Endothelial cell of hepatic sinusoid (primary cell): Measurements from ENCODE around the gene TTLL12.

Source experiments
- in situ Hi-C: cut with HindIII; loops from 2 replicates; pipeline ENCODE4 v1.10.0; 2017; ENCODE audit warnings: low sequenced_read_pairs

The TTLL12 gene

DNA sequence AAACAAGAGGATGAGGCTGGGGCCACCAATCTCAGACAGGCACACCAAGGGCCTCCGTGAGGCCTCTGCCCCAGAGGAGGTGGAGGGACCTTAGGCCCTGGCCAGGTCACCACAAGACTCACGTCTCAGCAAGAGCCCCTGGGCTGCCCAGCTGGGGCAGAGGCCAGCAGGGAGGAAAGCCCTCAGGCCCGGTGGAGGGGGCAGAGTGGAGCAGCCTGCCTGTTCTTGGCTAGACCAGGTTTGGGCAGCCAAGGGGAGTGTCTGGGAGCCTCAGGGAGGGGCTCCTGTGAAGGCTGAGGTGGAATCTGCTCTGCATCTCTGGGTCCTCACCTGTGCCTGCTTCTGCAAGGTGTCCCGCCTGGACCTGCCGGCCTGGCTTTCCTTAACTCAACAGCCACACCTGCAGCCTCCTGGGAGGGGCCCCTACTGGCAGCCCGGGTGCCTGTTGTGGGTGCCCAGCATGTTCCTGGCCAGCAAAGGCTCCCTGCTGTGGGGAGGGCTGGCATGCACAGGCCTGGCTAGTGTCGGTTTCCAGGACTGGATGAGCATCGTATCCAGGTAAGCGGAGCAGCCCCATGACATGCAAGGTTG, 11.9 kb downstream of the TTLL12 start:
- in situ Hi-C loops, result no loop called here

DNA sequence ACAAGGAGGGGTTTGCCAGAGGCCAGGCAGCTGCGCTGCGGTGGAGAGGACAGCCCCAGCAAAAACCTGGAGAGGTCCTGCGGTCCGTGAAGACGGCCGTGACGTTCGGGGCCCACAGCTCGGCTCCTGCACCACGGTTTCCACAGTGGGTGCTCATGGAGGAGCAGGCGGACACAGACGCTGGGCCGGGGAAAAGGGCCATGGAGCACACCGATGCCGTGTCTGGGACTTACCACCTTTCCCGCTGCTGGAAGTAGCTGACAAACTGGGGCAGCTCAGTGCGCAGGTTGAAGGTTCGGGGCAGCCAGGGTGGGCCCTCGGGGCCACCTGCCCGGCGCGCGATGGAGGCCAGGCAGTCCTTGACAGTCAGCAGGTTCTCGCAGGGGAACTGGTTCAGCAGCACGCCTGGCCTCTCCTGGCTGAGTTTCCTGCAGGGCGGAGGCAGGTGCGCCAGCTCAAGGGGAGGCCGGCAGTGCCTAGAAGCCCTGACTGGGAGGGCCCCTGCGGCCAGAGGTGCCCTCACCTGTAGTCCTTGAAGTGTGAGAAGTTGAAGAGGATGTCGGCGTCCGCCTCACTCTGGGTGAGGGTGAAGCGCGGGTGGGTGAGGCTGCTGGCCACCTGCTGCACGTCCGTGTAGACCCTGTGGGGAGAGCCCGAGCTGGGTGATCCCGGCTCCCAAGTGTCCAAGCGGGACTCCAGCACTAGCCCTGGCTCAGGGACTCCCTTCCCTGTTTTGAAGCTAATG, 12.8 kb downstream of the TTLL12 start:
- in situ Hi-C loops, result no loop called here

DNA sequence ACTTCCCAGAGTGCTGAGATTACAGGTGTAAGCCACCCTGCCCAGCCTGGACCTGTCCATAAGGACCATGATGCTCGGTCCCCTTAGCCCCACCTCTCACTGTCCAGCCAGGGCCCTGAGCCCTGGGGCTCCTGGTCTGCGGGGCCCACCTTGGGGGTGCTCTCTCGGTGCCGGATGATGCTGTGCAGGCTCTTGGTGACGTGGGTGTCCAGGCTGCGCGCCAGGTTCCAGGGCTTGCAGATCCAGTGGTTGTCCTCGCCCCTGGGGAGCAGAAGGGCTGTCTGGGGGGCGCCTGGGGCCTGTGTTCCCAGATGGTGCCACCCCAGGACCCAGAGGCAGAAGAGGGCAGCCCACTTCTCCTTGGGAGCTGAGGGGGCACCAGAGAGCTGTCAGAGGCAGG, 13.4 kb downstream of the TTLL12 start:
- in situ Hi-C loops, result no loop called here

DNA sequence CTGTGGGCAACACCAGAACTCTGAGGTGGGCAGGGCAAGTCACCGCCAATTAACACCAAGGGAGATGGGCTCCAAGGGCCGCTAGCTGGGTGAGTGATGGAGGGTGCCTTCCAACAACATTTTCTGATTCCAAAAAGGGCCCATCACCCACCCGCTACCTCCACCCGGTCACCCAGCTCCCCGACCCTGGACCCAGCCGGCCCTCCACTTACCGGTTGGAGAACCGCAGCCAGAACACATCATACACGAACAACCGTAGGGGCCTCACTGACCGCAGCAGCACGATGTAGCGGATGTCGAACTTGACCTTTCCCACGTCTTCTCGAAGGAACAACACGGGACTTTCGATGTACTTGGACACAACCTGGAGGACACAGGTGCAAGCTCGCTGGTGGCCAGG, 14.7 kb downstream of the TTLL12 start:
- in situ Hi-C loops, result no loop called here

DNA sequence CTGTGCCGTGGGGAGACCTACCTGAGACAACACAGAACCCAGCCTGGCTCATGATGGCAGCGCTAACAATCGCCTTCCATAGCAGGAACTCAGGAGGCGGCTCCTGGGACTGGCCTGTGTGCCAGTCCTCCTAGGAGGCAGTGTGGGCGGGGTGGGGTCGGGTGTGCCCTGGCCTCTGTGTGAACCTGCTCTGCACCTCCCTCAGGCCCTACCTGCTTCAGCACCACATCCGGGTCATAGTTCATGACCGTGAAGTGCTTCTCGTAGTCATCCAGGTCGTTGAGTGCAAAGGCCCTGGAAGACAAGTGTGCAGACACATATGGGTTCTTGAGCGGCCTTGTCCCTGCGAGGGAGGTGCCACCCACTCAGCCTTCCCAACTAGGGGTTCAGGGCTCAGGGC, 15.3 kb downstream of the TTLL12 start:
- in situ Hi-C loops, result no loop called here

DNA sequence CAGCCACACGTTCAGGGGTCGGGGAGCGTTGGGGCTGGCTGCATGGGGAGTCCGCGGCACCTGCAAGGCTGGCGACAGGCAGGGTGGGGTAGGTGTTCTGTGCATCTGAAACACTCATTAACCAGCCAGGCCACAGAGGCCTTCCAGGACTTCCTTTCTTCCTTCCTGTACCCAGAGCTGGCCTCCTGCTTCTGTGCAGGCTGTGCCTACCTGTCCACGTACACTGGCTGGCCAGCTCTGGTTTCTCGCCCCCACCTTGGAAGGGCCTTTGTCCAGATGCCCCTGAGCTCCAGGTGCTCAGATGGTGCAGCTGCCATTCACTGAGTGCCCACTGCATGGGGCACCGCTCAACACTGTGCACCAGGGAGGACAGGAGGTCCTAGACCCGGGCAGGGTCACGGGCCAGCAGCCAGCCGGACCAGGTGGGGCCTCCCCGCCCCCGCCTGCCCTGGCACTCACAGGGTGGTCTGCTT, 15.9 kb downstream of the TTLL12 start:
- in situ Hi-C loops, result no loop called here

DNA sequence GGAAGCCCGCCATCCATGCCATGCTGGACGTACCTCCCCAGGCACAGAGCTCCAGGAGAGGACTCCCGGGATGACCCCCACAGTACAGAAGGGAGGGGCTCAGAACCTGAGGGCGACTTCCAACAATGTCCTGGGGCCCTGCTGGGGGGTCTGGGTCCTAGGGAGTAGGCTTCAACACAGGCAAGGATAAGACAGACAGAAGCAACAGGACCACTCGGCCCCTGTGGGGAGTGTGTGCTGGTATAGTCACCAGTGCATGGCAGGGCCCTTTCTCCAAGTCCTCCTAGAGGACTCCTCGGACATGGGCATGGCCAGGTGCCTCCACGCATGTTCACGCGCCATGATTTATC, 16.8 kb downstream of the TTLL12 start:
- in situ Hi-C loops, result no loop called here

DNA sequence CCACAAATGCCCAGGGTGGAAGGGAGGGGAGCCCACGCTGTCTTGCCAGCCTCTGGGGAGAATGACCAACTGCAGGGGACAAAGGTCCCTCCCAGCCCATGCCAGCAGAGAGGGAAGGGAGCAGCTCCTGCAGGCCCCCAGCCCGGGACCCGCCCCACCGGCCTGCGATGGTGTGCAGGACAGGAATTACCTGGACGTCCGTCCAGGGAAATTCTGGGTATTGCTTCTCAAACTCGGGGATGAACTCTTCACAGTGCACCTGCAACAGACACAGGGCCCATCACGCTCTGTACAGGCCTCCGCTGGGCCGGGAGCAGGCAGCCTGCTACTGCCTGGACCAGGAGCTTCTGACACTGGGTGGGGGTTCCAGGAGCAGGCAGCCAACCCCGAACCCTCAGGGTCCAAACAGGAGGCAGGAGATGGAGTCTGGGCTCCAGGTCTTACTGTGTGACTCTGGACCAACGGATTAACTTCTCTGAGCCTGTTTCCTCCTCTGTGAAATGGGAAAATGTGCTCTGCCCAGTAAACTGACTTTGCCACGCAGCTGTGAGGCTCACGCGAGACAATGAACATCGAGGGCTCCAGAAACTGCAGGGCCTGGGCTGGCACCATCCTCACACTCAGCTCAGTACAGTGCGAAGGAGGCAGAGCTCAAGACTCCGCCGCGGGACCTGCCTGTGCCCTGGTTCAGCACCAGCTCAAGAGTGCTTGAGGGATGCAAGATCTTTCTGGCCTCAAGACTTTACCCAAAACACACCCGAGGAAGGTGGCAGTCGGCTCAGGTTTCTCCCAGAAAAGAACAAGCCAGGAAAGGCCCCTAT, 17.4 kb downstream of the TTLL12 start:
- in situ Hi-C loops, result loop anchor here (5.0 kb wide), 1 partner anchor 88 kb away; no protein-coding TSS in a partner anchor

DNA sequence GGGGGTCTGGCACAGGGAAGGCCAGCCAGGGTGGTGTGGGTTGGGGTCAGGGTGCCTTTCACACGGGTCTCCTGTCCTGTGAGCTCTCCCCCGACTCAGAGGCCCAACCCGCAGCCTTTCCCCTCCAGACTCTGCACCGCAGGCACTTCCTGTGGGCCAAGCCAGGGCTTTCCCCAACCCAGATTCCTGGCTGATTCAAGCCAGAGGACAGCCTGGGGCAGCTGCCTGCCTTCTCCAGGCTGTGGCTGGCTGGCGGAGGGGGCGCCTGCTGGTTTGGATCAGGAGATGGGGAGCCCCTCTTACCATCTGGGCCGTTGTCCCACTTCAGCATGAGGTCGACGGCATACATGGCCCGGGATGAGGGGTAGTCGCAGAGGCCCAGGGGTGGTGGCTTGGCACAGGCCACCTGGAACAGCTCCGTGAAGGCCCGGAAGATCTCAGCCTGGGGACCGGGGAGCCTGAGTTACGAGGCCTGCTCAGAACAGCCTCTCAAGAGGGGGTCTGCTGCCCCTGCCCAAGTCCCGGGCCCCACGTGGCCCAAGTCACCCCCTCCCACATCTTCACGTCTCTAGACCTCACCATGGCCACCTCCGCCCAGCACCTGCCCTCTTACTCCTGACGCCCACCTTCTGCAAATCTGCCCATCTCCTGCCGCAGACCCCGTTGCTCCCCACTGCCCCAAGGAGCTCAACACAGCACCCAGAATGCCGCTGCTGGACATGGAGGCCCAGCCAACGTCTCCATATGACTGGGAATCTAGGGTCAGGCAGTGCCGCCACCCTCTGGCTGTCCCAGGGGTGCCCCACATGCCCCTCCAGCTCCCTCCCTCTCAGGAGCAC, 18.2 kb downstream of the TTLL12 start:
- in situ Hi-C loops, result loop anchor here (5.0 kb wide), 1 partner anchor 89 kb away; no protein-coding TSS in a partner anchor

DNA sequence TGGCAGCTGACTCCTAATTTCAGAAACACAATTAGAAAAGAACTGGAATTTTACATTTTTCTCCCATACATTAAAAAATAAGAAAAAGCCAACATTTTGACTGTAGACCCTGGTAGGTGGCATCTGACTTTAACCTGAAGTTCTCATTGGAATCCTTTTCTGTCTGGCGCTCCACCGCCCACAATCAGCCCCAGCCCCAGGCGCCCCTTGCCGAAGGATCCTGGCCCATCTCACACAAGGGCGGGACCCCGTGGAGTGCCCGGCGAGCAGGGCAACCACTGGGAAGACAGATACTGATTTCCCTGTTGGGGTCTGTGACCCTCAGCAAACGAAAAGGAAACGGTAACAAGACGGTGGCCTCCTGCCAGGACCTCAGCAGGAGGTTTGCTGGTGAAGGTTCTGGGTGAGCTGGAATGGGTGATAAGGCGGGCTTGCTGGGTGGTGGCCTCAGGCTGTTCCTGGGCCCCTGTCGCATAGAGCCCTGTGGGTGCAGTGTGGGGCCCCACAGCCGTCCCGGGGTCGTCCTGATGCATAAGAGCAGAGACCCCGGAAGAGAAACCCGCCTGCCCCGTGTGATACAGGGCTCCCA, 19.8 kb downstream of the TTLL12 start:
- in situ Hi-C loops, result loop anchor here (5.0 kb wide), 1 partner anchor 90 kb away; no protein-coding TSS in a partner anchor

DNA sequence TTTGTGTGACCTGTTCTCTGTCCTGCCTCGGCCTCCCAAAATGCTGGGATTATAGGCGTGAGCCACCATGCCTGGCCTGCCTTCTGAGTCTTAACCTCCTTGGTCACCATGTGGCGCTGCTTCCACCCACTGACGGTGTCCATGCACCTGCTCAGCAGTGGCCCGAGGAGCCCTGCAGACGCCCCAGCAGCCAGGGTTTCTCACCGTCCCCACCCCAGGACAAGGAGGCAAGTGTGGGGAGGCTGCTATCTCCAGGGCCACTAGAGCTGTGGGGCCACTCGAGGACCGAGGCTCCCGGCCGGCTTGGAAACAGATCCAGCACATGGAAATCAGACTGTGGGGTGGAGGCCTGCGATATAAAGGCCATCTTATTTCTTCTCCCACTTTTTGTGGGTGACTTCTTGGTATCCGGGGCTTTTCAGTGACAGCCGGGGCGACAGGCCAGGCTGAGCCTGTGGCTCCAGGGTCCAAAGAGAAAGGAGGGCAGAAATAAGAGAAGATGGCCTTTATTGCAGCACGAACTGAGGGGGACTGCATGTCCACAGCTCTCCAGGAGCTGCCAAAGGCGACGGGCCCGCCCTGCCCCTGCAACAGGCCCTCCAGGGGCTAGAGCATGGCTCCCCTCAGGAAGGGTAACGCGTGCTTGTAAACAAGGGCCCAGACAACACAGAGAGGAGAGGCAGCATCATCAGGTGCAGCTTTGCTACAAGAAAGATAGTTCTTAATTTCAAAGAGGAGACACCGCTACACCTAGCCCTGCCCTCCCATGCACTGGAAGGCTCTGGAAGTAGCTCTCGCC, 20.6 kb downstream of the TTLL12 start:
- in situ Hi-C loops, result loop anchor here (5.0 kb wide), 1 partner anchor 91 kb away; no protein-coding TSS in a partner anchor

DNA sequence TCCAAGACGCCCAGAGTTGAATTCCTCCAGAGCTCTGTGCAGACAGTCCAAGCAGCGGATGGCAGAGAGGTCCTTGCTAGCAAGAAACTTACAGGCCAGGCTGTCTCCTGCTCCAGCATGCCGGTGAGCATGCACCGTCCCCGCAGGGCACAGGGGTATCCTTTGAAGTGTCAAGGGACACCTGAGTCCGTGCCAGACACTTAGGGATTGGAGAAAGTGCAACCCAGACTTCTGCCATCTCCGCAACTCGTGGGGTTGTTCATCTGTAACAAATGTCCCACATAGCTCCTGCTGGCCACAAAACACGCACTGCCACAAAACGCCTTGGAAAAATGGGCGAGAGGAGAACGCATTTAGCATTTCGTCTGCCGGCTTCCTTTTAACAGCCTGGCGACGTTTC, 22.3 kb downstream of the TTLL12 start:
- in situ Hi-C loops, result loop anchor here (5.0 kb wide), 1 partner anchor 93 kb away; no protein-coding TSS in a partner anchor

DNA sequence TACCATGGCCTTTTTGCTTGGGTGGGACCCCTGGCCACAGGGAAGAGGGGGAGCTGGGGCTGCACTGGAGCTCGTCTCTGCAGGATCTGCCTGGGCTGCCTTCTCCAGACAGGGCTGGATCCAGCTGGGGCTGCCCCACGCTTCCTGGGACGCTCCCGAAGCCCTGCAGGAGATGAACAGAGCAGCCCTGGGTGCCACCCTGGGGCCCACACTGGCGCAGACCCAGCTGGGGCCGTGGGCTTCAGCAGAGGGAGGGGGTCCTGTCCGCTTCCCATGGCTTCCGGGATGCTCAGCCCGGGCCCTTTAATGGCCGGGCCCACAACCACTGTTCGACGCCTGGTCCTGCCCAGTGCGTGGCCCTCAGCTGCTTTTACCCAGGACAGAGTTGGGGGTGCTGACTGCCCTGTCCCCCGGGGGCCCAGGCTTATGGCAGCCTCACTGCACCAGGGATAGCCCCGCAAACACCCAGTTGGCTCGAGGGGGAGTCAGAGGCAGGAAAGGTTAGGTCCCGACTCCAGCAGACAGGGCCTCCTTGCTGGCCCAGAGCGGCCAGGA, 23.6 kb downstream of the TTLL12 start:
- in situ Hi-C loops, result no loop called here

DNA sequence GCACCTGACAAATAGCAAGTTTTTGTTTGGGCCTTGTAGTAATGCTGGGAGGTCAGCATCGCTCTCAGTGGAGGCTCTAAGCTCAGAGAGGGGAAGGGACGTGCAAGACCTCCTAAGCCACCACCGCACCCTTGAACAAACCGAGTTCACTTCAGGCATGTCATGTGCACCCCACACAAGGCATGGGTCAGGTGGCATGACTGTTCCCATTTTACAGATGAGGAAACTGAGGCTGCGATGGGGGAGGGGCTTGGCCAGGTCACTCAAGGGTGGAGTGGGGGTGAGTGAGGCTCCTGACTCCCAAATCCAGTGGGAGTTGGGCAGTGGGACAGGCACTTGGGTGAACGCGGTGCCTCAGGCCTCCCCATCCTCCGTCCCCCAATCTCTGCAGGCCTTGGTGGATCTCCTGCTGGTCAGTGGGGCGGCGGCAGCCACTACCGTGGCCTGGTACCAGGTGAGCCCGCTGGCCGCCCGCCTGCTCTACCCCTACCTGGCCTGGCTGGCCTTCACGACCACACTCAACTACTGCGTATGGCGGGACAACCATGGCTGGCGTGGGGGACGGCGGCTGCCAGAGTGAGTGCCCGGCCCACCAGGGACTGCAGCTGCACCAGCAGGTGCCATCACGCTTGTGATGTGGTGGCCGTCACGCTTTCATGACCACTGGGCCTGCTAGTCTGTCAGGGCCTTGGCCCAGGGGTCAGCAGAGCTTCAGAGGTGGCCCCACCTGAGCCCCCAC, 24.4 kb downstream of the TTLL12 start:
- in situ Hi-C loops, result no loop called here

DNA sequence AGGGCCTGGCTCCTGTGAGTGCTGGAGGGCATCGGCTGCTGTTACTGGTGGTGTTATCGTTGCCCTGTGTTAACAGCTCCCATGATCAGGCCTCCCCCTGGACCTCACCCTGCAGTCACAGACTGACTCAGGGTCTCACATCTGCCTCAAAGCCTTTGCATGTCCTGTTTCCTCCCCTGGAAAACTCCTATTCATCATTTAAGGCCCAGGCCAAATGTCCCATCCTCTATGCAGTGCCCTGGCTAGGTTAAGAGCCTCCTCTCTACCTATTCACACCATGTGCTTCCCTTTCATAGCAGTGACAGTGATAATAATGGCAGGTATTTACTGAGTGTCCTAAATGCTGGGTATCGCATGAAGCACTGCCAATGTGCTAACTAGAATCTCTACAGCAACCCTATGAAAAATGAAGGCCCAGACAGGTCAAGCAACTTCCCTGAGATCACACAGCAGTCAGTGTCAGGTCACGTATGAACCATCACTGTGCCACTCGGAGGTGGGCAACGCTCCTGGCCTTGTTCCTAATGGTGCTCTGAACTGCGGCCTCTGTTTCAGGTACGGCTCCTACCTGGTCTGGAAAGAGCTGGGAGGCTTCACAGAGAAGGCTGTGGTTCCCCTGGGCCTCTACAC, 26.3 kb downstream of the TTLL12 start:
- in situ Hi-C loops, result no loop called here

DNA sequence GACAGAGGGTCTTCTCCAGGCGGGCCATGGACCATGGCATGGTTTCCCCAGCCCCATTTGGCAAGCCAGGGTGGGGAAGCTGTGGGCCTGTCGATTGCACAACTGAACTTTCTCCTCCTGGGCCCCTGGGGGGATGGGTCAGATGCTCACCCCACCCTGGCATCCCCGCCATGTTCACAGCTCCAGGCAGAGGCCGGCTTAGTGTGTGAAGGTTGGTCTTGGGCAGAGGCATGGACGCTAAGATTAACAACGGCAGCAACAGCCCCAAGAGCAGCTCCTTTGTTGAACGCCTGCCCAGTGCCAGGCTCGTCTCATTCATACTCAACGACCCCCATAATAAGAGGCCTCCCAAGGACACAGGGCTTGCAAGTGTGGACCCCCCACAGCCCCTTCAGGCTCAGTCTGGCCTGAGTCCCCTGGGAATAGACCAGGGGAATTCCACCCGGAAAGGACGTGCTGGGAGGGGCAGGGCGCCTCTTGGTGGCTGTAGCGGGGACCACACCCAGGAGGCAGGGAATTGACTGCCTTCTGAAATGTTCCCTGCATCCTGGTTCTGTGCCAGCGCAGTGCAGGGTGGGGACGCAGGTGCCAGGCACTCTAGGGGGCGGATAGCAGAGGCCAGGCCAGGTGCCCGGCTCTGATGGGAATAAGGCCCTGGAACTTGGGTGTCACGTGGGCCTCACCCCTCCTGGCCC, 27.3 kb downstream of the TTLL12 start:
- in situ Hi-C loops, result no loop called here

DNA sequence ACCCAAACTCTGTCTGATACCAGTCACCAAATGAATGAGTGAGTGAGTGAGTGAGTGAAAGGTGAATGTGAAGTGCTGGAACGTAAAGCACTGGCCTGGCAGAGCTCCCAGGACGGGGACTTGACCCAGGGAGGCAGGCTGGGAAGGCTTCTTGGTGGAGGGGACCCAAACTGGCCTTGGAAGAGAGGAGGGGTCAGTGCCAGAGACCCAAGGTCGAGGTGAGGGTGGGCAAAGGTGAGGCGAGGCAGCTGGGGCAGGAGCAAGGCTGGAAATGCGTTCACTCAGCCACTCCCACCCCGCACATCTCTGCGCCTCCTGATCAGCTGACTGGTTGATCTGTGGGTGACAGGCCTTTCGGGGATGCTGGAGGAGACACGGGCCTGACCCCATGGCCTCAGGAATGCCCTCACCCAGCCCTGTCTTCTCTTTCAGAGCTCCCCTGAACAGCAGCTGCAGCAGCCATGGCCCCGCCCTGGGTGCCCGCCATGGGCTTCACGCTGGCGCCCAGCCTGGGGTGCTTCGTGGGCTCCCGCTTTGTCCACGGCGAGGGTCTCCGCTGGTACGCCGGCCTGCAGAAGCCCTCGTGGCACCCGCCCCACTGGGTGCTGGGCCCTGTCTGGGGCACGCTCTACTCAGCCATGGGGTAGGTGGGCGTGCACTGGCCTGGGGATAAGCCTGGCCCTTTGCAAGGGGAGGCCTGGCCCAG, 28.0 kb downstream of the TTLL12 start:
- in situ Hi-C loops, result no loop called here
